ENCODE results near the gene CBFA2T3.

Gene CBFA2T3

DNA sequence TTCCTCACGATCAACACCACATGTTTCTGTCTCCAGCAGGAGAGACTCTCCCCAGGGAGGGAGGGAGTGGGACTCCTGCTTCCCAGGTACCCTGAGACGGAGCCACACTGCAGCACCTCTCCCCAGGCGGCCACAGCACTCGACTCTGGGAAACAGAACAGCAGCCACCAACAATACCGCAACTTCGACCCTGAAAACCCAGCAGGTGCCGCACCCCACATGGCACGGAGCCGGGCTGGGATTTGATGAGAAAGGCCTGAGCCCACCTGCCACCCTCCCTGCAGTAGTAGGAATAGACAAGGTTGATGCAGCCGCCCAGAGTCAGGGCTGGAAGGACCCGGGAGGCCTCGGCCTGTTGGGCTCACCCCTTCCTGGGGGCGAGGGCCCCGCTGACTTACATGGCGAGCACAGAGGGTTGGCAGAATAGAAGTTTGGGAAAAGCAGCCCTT lies 134.7 kb downstream of the CBFA2T3 start:
- TF ChIP-seq, protein P1, sequence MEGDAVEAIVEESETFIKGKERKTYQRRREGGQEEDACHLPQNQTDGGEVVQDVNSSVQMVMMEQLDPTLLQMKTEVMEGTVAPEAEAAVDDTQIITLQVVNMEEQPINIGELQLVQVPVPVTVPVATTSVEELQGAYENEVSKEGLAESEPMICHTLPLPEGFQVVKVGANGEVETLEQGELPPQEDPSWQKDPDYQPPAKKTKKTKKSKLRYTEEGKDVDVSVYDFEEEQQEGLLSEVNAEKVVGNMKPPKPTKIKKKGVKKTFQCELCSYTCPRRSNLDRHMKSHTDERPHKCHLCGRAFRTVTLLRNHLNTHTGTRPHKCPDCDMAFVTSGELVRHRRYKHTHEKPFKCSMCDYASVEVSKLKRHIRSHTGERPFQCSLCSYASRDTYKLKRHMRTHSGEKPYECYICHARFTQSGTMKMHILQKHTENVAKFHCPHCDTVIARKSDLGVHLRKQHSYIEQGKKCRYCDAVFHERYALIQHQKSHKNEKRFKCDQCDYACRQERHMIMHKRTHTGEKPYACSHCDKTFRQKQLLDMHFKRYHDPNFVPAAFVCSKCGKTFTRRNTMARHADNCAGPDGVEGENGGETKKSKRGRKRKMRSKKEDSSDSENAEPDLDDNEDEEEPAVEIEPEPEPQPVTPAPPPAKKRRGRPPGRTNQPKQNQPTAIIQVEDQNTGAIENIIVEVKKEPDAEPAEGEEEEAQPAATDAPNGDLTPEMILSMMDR (conservative IDR thresholded peaks at IDR 0.05; ENCODE audit: low read depth, low read length): no peak
- no peak for DNase-seq (ENCODE audit: low read depth)
- no peak overlapping the region for H3K4me3 ChIP-seq (ENCODE audit: low read depth, low read length)

DNA sequence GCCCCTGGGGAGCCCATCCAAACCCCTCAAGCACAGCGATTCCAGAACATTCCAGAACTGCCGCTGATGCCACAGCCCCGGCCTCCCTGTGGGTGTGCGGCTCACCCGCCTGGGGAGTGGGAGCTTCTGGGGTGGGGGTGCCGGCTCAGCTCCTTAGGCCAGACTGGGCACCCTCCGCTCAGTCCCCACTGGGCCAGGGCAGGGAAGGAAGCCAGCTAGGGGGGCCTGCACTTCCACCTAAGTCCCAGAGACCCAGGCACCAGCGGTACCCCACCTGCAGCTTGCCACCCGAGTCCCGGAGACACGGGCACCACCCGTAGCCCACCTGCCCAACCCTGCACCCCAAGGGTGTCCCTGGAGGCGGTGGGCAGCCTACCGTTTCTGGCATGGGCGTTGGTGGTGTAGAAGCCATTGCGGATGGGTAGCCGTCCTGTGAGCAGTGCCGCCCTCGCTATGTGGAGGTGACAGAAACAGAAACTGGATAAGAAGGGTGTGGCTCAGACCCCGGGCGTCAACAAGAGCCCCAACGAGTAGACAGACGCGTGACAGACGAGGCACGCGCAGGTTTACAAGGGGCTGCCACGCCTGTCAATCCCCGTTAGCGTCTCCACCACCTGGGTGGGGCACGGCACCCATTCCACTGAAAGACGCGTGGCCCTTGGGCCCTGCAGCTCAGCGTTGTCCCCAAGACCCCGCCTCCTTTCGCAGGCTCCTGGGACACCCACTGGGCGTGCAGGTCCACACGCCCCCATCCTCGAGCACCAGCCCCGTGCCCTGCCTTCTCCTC lies 135.3 kb downstream of the CBFA2T3 start:
- no peak overlapping the region for H3K4me3 ChIP-seq (ENCODE audit: low read depth, low read length)
- TF ChIP-seq, protein P1 (conservative IDR thresholded peaks at IDR 0.05; ENCODE audit: low read depth, low read length): no peak
- no peak for DNase-seq (ENCODE audit: low read depth)

DNA sequence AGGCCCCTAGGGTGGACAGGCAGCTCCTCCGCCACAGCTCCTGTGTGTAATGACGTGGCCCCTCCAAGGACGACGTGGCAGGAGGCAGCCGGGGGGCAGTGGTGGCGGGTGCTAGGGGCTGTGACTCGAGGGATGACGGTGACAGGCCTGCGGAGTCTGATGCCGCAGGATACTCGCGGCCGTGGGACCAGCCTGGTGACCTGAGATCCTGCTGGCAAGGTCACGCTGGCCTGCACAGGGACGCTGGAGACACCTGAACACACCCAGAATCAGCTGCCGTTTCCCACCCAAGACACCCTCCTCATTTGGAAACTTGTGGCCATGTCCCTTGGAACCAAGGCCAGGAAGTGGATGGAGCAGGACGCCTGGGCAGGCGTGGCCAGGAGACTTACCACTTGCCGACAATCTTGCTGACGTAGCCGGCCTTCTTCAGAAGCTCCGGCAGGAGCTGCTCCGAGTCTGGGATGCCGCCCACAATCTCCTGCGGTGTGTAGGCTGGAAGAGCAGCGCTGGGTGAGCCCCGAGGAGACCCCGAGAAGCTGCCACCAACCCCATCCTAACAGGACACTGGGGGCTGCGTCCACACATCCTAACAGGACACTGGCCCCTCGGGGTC lies 136.3 kb downstream of the CBFA2T3 start:
- no peak for DNase-seq (ENCODE audit: low read depth)
- TF ChIP-seq, protein P1 (conservative IDR thresholded peaks at IDR 0.05; ENCODE audit: low read depth, low read length): no peak

DNA sequence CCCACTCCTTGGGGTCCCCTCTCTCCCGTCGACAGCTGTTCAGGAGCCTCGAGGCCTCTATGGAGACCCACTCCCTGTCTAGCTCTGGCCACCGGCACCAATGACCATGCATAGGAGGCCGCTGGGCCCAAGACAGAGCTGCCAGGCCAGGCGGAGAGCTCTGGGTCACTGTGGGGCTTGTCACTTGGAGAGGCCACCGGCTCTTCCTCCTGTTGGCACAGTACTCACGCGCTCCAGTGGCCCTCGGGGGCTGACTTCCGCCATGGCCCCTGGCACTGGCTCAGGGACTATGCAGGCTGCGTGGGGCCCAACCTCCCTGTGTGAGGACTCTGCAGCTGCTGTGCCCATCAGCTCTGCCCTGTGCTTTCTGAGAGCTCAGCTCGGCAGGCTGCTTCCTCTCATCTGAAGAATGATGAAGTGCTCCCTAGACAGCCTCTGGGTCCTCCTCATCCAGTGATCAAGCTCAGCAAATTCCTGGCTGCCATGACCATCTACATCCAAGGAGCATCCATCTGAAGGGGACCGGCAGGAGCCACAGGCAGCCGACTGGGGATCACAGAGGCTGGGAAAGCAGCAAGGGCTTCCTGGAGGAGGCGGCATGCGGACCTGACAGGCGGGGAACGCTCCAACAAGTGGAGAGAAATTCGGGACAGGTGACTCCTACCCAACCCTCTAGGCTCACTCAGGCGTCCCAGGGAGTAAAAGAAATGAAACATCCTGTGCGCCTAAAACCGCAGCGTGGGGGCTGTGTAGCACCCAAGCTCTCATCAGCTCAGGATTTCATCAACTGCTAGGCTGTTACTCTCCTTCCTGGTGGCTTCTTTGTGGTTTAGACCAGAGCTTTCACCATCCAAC lies 137.0 kb downstream of the CBFA2T3 start:
- TF ChIP-seq, protein P1 (conservative IDR thresholded peaks at IDR 0.05; ENCODE audit: low read depth, low read length): no peak

More for the DNA sequence above, 136.3 kb downstream of the CBFA2T3 start:
- no peak overlapping the region for H3K4me3 ChIP-seq (ENCODE audit: low read depth, low read length)

DNA sequence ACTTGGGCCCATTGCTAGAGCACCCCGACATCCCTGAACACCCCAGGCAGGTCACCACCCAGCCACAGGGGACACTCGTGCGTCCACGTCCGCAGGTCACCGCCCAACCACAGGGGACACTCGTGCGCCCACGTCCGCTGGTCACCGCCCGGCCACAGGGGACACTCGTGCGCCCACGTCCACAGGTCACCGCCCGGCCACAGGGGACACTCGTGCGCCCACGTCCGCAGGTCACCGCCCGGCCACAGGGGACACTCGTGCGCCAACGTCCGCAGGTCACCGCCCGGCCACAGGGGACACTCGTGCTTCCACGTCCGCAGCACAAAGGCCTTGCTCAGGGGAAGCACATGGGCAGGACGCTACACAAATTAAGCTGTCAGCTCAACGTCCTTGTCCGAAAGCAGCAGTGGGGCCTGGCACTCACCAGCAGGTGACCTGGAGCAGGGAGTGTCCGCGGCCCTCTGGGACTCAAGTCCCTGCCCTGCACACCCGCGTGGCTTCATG lies 137.9 kb downstream of the CBFA2T3 start:
- TF ChIP-seq, protein P1 (conservative IDR thresholded peaks at IDR 0.05; ENCODE audit: low read depth, low read length): no peak
- no peak for DNase-seq (ENCODE audit: low read depth)
- no peak overlapping the region for H3K4me3 ChIP-seq (ENCODE audit: low read depth, low read length)

More for the DNA sequence above, 137.0 kb downstream of the CBFA2T3 start:
- DNase-seq (ENCODE audit: low read depth): no peak
- no peak overlapping the region for H3K4me3 ChIP-seq (ENCODE audit: low read depth, low read length)

DNA sequence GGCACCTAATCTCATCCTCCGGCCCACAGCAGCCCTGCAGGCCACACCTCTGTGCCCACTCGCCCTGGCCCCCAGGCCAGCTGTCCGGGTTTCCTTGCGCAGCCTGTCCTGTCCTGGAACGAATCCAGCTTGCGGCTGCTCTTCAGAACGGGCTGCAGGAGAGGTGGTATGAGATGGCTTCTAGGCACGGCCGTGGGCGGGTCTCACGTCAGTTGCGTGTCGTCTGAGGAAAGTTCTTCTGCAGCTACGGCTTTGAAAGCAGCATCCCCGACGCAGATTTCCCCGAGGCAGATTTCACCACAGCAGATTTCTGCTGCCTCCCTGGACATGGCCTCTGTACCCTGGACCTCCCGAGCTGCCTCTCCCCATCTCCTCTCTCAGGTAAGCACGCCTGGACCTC lies 138.4 kb downstream of the CBFA2T3 start:
- no peak for DNase-seq (ENCODE audit: low read depth)
- TF ChIP-seq, protein P1 (conservative IDR thresholded peaks at IDR 0.05; ENCODE audit: low read depth, low read length): no peak

More for the DNA sequence above, 138.4 kb downstream of the CBFA2T3 start:
- no peak overlapping the region for H3K4me3 ChIP-seq (ENCODE audit: low read depth, low read length)
